IMR-90 (cell line): ENCODE measurements around the gene PXYLP1.

Experiments used
- BHLHE40 ChIP-seq: fragments of 150-350 bp; IDR thresholded peaks from 2 replicates; pipeline ENCODE4 v1.6.1; 2016; ENCODE audit warnings: mild to moderate bottlenecking, low read depth, low read length
- CTCF ChIP-seq: conservative IDR thresholded peaks from 2 replicates; pipeline ENCODE4 v1.5.1; 2012; ENCODE audit warnings: mild to moderate bottlenecking, low read depth, low read length, improper control_type of control experiment
- ELK1 ChIP-seq: fragments of 150-350 bp; IDR thresholded peaks from 2 replicates; pipeline ENCODE4 v1.6.1; 2016; ENCODE audit warnings: low read depth, mild to moderate bottlenecking, low read length, moderate library complexity, borderline replicate concordance
- POLR2A ChIP-seq: IDR thresholded peaks from 2 replicates; pipeline ENCODE4 v1.6.1; 2012; ENCODE audit warnings: mild to moderate bottlenecking, low read depth, low read length
- RFX5 ChIP-seq: IDR thresholded peaks from 2 replicates; pipeline ENCODE4 v1.8.0; 2012; ENCODE audit warnings: low read depth, mild to moderate bottlenecking, low read length, moderate library complexity
- SMC3 ChIP-seq: fragments of 150-350 bp; IDR thresholded peaks from 2 replicates; pipeline ENCODE4 v1.6.1; 2016; ENCODE audit warnings: low read depth, mild to moderate bottlenecking, antibody characterized with exemption, low read length, moderate library complexity

- TF ChIP-seq CTCF (no peak), RFX5 (no peak), SMC3 (no peak), POLR2A (no peak), ELK1 (no peak), BHLHE40 (no peak)
These were observed 105.9 kb downstream of the PXYLP1 start for GRCh38 chr3:141337523-141337854.
